Erythroblast (primary cell): ENCODE results near the gene RYR2.
"Not testable (repeated sequence)": the region's sequence is repeated elsewhere in the genome, so short reads cannot be mapped to it uniquely, and the experiment has no call there.

Experiments
- GATA1 ChIP-seq: IDR thresholded peaks from 2 replicates; pipeline ENCODE4 v1.6.1; 2011; ENCODE audit warnings: low read depth, mild to moderate bottlenecking, control low read depth, low read length, moderate library complexity
- POLR2A ChIP-seq: IDR thresholded peaks from 2 replicates; pipeline ENCODE4 v1.6.1; 2011; ENCODE audit warnings: mild to moderate bottlenecking, low read length

DNA sequence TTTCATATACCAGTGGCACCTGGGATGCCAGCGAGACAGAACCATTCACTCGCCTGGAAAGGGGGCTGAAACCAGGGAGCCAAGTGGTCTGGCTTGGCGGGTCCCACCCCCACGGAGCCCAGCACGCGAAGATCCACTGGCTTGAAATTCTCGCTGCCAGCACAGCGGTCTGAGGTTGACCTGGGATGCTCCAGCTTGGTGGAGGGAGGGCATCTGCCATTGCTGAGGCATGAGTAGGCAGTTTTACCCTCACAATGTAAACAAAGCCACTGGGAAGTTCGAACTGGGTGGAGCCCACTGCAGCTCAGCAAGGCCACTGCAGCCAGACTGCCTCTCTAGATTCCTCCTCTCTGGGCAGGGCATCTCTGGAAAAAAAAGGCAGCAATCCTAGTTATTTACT lies 778.6 kb downstream of the RYR2 start:
- TF ChIP-seq POLR2A, GATA1: not testable (repeated sequence)
